Activated CD4-positive, alpha-beta T cell treated with anti-CD3 and anti-CD28 coated beads, Interleukin-2, amount 50 U/mL, for 16 hours (primary cell): ENCODE measurements around the gene CPNE2.

ENCODE experiments used
- DNase-seq: peaks from one replicate; pipeline ENCODE4 v3.0.0-alpha.2; 2020

Gene CPNE2

DNA sequence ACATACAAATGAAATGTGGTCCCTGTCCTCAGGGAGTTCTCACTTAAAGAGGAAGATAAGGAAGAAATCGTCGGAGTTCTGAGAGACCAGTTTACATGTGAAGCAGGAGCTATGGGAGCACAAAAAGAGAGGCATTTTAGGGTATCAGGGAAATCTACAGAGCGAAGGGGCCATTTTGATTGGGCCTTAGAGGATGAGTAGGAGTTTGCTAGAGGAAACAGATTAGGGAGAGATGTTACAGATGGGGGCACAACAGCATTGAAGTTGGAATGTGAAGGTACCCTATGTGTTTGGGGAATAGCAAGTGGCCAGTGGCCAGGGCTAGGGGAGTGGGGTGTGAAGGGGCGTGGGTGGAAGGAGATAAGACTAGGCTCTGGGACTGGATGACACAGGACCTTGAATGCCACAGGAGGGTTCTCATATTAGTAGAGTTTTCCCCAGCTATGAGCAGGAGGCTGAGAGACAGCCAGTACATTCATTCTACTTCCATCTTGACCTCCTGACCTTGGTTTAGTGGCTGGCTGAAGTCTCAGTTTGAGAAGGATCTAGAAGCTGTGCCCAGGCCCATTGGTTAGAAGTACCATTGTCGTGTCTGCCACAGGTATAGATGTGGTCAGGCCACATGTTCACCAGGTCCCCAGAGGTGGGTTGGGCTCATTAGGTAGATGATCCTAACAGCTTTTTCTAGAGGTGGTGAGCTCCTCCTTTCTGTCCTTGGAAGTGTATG, 34.8 kb downstream of the CPNE2 start:
- no peak for DNase-seq

- no peak for DNase-seq
These were observed 35.5 kb downstream of the CPNE2 start for GRCh38 chr16:57127836-57128235.

DNA sequence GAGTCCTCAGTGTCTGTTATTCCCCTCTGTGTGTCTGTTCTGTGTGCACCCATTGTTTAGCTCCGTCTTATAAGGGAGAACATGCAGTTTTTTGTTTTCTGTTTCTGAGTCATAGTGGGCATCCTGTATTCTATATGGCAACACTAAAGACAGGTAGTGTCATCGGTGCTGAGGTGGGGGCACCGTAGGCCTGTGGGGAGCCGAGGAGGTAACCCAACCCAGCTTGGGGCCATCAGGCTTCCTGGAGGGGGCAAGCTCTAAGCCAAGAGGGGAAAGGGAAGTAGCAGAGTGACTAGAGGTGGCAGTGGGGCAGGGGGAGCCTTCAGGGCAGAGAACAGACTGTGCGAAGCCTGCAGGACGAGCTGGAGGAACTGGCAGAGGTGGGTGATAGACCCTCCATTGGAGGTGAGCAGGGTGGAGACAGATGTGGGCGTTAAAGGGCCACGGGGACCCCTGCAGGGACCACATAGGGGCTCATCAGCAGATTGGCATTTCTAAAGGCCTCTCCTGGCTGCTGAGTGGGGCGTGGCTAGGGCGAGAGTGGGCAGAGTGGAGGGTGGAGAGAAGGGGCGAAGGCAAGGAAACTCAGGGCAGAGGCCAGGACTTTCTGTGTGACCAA, 36.5 kb downstream of the CPNE2 start:
- DNase-seq, result peak; percentile 66

DNA sequence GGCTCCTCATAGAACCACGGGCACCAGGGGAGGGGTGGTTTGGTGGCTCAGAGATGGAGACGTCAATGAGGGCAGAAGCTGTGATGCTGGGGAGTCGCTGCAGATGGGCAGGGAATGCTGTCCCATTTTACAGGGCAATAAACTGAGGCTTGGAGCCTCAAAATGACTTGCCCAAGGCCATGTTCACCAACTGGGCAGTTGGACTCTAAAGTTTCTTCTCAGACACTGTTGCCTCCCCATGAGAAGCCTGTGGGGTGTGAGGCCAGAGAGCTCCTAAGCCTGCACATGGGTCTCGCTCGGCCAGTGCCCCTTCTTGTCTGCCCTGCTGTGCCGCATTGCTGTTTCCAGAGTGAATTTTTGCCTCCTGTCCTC, 38.6 kb downstream of the CPNE2 start:
- DNase-seq, result no peak

GRCh38 chr16:57131351-57131970, 39.1 kb downstream of the CPNE2 start:
- DNase-seq, result no peak

DNA sequence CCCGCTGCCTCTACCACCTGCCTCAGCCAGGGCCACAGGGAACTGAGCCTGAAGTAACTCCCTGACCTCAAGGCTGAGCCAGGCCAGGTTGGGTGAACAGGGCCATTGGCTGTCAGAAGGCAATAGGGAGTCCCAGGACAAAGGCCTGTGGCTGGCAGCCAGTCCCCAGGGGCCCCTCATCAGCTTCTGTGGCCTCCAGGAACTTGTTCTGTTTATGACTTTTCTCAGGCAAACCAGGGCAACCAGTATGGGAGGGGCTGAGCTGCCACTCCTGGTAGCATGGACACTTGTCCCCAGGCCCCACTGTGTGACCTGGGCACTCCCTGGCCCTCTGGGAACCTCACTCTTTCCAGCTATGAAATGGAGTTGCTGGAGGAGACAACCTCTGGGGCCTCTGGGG, 40.1 kb downstream of the CPNE2 start:
- no peak for DNase-seq

GRCh38 chr16:57133031-57133430, 40.6 kb downstream of the CPNE2 start:
- no peak for DNase-seq

GRCh38 chr16:57133886-57134285, 41.5 kb downstream of the CPNE2 start:
- no peak for DNase-seq

- DNase-seq, result peak; percentile 33
These were observed 42.6 kb downstream of the CPNE2 start for GRCh38 chr16:57134982-57135381.

DNA sequence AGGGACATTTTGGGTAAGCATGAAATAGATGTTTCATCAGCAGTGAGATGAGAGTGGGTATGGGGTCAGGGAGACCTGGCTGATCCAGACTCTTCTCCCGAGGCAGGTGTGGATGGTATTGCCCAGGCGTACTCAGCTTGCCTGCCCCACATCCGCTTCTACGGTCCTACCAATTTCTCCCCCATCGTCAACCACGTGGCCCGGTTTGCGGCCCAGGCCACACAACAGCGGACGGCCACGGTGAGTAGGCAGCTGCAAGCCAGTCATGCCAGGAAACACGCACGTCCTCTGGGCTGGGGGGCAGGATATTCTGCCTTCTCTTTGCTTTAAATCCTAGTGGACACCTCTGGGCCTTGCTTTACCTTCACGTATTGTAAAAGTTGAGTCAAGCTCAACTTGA, 44.7 kb downstream of the CPNE2 start:
- no peak for DNase-seq

GRCh38 chr16:57137566-57138273, 45.3 kb downstream of the CPNE2 start:
- DNase-seq, result no peak

GRCh38 chr16:57138281-57138935, 46.0 kb downstream of the CPNE2 start:
- no peak for DNase-seq

- no peak for DNase-seq
These were observed 48.7 kb downstream of the CPNE2 start for GRCh38 chr16:57140931-57141668.

DNA sequence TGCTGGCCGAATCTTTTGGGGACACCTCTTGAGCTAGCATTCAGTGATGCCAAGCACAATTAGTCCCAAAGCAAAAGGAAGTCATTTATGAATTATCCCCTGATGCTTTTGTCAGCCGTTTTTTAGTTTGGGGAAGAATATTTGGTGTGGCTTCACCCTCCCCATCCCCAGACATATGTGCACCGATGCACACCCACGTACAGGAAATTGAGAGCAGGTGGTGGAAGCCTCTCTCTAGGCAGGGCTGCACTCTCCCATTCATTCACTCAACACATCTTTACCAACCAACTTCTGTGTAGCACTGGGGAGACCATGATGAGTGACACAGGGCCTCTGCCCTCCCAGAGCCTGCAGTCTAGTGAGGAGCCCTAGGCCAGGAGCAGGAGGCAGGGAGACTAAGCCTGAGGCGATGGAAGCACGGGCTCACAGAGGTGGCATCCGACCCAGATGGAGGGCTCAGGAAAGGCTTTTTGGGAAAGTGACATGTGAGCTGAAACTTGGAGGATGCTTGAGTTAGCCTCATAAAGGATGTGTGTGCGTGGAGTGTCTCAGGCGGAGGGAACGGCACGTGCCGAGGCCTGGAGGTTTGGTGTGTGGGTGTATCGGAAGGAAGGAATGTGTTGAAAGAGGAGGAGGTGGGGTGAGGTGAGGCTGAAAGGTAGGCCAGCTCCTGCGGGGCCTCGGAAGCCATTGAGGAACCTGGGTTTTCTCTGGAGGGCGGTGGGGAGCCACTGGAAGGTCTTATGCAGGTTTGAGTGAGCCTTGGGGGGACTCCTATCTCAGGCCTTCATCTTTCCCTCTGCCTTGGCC, 49.6 kb downstream of the CPNE2 start:
- peak; percentile 25 for DNase-seq

- DNase-seq, result no peak
These were observed 51.0 kb downstream of the CPNE2 start for GRCh38 chr16:57143149-57143921.

DNA sequence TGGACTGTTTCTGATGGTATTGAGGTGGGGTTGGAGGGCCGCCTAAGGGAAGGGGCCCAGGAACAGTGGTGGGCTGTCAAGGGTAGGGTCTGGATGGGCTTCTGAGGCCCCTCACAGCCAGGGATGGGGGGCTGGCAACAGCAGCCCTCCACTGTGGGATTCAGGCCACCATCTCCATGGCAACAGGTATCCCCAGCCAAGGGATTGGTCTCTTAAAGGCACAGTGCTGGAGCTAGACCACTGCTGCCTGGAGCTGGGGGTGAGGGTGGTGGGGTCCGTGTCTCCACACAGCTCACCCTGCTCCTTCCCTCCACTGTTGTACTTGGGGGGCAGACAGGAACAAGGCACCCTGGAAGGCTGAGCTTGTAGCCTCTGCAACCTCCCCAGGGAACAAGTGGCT, 51.6 kb downstream of the CPNE2 start:
- no peak for DNase-seq

DNA sequence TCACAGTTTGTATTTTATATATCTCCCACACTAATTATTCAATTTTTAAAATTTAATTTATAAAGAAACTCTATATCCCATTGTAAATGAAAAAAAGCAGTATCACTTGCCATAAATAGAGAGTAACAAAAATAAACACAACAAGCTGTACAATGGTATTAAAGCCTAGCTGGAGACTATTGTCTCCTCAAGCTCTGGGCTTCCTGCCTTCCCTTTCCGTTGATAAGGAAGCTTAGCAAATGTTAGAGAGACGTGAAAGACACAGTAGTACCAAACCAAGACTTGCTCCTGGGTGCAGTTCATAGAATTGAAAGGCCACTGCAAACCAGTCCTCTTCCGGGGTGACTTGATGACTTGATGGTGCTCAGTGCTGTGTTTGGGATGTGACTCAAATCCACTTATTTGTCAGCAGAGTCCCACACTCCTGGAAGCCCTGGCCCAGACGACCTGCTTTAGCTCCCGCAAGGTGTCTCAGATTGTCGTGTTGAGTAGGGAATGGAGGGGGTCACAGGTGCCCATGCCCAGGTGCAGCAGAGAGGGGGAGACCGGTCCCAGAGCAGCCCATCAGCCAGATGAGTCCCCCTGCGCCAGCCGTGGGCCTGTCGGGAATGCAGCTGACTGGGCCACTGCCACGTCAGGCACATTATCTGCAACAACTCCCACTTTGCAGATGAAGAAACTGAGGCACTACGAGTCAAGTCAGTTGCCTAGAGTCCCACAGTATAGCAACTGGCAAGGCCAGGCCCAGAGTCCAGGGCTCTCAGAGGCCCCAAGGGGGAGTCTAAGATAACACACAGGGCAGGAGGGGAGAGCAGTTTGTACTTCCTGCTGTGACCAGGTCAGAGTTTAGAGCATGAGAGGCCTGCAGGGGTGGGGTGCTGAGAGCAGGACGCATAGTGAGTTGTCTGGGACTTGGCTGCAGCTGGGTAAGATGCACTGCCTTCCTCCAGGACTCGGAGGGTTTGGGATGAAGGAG, 53.0 kb downstream of the CPNE2 start:
- DNase-seq, result no peak

DNA sequence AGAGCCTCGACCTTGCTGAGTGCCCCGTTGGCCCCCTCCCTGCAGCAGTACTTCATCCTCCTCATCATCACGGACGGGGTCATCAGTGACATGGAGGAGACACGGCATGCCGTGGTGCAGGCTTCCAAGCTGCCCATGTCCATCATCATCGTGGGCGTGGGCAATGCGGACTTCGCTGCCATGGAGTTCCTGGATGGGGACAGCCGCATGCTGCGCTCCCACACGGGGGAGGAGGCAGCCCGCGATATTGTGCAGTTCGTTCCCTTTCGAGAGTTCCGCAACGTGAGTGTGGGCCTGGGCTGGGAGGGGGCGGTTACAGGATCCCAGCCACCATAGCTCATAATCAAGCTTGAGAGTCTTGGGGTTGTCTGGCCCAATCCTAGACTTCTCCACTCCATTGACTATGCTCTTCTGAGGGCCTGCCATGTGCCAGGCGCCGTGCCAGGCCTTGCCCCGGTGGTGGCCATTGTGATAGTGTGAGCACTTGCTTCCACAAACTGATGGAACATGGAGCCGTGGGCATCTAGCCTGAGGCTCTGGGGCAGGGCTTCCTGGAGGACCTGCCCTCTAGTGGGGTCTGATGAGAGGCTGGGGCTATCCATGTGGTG, 53.8 kb downstream of the CPNE2 start:
- no peak for DNase-seq

DNA sequence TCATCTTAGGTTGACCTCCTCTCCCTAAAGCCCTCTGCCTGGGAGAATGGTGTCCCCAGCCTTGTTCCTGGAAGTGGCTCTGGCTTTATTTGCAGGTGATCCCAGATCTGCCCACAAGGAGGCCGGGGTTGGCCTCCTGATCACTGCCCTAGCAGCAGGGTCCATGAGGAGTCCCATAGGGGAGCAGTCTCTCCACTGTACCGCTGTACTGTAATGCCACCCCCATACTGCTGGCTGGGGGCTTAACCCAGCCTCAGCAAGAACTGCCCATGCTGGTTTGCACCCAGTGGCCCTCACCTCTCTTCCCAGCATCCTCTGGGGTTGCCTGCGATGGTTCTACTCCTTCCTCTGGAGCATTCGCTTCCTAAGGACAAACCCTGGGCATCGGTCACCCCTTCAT, 54.4 kb downstream of the CPNE2 start:
- DNase-seq, result no peak
